ENCODE data around the gene DYNC2I2.

DNA sequence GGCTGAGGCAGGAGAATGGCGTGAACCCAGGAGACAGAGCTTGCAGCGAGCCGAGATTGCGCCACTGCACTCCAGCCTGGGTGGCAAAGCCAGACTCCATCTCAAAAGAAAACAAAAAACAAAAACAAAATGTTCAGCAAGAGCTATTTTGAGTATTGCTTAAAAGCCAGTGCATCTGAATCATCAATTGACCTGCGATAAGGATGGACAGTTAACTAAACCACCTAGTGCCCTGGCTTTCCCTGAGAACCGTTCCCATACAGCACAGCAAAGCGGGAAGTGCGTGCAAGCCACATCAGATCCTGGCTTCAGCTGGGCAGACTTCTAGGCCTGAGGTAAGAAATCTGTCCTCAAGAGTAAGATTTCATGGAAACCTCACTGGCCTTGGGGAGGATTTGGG, 2.7 kb downstream of the DYNC2I2 start:
- no peak for TF ChIP-seq POLR2A (IDR thresholded peaks at IDR 0.05; ENCODE audit: low read depth, low read length)
- no peak for TF ChIP-seq TAF1 (IDR thresholded peaks at IDR 0.05; ENCODE audit: borderline replicate concordance, low read depth, low read length)
- TF ChIP-seq POLR2AphosphoS5 (IDR thresholded peaks at IDR 0.05; ENCODE audit: low read depth, low read length): no peak

Measured in GM12892 (cell line).